Measurements from ENCODE around the gene GUCY1A2.

- TF ChIP-seq CTCF (IDR thresholded peaks at IDR 0.05 in 4 of 5, conservative IDR thresholded peaks at IDR 0.05 in 1 of 5) (no peak), POLR2A (IDR thresholded peaks at IDR 0.05) (no peak)
Measured at GRCh38 chr11:106684944-106685343, 333.3 kb downstream of the GUCY1A2 start.
